ENCODE measurements around the gene SEC24D.

DNA sequence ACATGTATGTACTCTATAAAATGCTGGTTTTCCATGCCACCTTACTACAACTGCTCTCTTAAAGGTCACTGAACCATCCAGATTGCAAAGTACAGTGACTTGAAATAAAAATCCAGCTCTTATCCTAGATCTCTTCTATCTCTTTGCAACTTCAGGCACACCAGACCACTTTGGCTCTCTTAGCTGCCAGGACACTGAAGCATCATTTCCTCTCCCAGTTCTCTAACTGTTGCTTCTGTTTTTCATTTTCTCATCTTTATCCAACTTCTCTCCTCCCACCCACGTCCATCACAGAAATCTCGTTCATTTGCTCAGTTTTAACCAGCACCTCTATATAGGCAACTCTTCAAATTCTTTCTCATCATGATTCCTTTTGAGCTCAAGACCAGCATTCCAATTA is 76.4 kb downstream of the SEC24D start:
- TF ChIP-seq HDAC6 (IDR thresholded peaks at IDR 0.05; ENCODE audit: low read depth, low read length) (no peak), TSC22D4 (tag; IDR thresholded peaks at IDR 0.05) (no peak), CBX2 (IDR thresholded peaks at IDR 0.05; ENCODE audit: insufficient read depth, low read length, poor library complexity, severe bottlenecking) (no peak), SP2 (IDR thresholded peaks at IDR 0.05; ENCODE audit: extremely low read depth, low read depth, low read length, poor library complexity, severe bottlenecking) (no peak), MEF2D (tag; conservative IDR thresholded peaks at IDR 0.05; ENCODE audit: low read depth) (no peak), ZNF561 (CRISPR knock-in tag; conservative IDR thresholded peaks at IDR 0.05) (no peak), HDAC1 (IDR thresholded peaks at IDR 0.05) (no peak), JUND (IDR thresholded peaks at IDR 0.05; ENCODE audit: borderline replicate concordance, low read depth, low read length) (no peak), JUND (tag; IDR thresholded peaks at IDR 0.05; ENCODE audit: borderline replicate concordance, low read depth, low read length) (no peak), RCOR1 (IDR thresholded peaks at IDR 0.05; ENCODE audit: borderline replicate concordance in 1 of 2, low read depth in 2 of 2, low read length in 2 of 2) (no peak)
- TF ChIP-seq, protein P1, sequence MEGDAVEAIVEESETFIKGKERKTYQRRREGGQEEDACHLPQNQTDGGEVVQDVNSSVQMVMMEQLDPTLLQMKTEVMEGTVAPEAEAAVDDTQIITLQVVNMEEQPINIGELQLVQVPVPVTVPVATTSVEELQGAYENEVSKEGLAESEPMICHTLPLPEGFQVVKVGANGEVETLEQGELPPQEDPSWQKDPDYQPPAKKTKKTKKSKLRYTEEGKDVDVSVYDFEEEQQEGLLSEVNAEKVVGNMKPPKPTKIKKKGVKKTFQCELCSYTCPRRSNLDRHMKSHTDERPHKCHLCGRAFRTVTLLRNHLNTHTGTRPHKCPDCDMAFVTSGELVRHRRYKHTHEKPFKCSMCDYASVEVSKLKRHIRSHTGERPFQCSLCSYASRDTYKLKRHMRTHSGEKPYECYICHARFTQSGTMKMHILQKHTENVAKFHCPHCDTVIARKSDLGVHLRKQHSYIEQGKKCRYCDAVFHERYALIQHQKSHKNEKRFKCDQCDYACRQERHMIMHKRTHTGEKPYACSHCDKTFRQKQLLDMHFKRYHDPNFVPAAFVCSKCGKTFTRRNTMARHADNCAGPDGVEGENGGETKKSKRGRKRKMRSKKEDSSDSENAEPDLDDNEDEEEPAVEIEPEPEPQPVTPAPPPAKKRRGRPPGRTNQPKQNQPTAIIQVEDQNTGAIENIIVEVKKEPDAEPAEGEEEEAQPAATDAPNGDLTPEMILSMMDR (IDR thresholded peaks at IDR 0.05 in 2 of 3, conservative IDR thresholded peaks at IDR 0.05 in 1 of 3; ENCODE audit: insufficient read depth in 2 of 3, low read depth in 1 of 3, low read length in 3 of 3): no peak
- TF ChIP-seq, protein P2, sequence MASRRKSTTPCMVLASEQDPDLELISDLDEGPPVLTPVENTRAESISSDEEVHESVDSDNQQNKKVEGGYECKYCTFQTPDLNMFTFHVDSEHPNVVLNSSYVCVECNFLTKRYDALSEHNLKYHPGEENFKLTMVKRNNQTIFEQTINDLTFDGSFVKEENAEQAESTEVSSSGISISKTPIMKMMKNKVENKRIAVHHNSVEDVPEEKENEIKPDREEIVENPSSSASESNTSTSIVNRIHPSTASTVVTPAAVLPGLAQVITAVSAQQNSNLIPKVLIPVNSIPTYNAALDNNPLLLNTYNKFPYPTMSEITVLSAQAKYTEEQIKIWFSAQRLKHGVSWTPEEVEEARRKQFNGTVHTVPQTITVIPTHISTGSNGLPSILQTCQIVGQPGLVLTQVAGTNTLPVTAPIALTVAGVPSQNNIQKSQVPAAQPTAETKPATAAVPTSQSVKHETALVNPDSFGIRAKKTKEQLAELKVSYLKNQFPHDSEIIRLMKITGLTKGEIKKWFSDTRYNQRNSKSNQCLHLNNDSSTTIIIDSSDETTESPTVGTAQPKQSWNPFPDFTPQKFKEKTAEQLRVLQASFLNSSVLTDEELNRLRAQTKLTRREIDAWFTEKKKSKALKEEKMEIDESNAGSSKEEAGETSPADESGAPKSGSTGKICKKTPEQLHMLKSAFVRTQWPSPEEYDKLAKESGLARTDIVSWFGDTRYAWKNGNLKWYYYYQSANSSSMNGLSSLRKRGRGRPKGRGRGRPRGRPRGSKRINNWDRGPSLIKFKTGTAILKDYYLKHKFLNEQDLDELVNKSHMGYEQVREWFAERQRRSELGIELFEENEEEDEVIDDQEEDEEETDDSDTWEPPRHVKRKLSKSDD (conservative IDR thresholded peaks at IDR 0.05; ENCODE audit: low read length): no peak
- TF ChIP-seq, protein P3, sequence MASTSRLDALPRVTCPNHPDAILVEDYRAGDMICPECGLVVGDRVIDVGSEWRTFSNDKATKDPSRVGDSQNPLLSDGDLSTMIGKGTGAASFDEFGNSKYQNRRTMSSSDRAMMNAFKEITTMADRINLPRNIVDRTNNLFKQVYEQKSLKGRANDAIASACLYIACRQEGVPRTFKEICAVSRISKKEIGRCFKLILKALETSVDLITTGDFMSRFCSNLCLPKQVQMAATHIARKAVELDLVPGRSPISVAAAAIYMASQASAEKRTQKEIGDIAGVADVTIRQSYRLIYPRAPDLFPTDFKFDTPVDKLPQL (IDR thresholded peaks at IDR 0.05; ENCODE audit: extremely low read depth, insufficient read length): no peak
- TF ChIP-seq, protein P4, sequence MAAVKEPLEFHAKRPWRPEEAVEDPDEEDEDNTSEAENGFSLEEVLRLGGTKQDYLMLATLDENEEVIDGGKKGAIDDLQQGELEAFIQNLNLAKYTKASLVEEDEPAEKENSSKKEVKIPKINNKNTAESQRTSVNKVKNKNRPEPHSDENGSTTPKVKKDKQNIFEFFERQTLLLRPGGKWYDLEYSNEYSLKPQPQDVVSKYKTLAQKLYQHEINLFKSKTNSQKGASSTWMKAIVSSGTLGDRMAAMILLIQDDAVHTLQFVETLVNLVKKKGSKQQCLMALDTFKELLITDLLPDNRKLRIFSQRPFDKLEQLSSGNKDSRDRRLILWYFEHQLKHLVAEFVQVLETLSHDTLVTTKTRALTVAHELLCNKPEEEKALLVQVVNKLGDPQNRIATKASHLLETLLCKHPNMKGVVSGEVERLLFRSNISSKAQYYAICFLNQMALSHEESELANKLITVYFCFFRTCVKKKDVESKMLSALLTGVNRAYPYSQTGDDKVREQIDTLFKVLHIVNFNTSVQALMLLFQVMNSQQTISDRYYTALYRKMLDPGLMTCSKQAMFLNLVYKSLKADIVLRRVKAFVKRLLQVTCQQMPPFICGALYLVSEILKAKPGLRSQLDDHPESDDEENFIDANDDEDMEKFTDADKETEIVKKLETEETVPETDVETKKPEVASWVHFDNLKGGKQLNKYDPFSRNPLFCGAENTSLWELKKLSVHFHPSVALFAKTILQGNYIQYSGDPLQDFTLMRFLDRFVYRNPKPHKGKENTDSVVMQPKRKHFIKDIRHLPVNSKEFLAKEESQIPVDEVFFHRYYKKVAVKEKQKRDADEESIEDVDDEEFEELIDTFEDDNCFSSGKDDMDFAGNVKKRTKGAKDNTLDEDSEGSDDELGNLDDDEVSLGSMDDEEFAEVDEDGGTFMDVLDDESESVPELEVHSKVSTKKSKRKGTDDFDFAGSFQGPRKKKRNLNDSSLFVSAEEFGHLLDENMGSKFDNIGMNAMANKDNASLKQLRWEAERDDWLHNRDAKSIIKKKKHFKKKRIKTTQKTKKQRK (IDR thresholded peaks at IDR 0.05; ENCODE audit: borderline replicate concordance, low read depth, low read length): no peak
- TF ChIP-seq, protein P5, sequence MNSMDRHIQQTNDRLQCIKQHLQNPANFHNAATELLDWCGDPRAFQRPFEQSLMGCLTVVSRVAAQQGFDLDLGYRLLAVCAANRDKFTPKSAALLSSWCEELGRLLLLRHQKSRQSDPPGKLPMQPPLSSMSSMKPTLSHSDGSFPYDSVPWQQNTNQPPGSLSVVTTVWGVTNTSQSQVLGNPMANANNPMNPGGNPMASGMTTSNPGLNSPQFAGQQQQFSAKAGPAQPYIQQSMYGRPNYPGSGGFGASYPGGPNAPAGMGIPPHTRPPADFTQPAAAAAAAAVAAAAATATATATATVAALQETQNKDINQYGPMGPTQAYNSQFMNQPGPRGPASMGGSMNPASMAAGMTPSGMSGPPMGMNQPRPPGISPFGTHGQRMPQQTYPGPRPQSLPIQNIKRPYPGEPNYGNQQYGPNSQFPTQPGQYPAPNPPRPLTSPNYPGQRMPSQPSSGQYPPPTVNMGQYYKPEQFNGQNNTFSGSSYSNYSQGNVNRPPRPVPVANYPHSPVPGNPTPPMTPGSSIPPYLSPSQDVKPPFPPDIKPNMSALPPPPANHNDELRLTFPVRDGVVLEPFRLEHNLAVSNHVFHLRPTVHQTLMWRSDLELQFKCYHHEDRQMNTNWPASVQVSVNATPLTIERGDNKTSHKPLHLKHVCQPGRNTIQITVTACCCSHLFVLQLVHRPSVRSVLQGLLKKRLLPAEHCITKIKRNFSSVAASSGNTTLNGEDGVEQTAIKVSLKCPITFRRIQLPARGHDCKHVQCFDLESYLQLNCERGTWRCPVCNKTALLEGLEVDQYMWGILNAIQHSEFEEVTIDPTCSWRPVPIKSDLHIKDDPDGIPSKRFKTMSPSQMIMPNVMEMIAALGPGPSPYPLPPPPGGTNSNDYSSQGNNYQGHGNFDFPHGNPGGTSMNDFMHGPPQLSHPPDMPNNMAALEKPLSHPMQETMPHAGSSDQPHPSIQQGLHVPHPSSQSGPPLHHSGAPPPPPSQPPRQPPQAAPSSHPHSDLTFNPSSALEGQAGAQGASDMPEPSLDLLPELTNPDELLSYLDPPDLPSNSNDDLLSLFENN (IDR thresholded peaks at IDR 0.05; ENCODE audit: low read depth in 2 of 2, low read length in 2 of 2): no peak
